ENCODE measurements around the gene SESTD1. TPM values are rescaled to one million over a fixed set of nuclear protein-coding genes. Genes with fewer than 3 reads are reported as not detected.

Gene SESTD1
- total RNA-seq, 4 donors from 2014 or later: 8.0 to 24.1 (median 10.5) TPM

DNA sequence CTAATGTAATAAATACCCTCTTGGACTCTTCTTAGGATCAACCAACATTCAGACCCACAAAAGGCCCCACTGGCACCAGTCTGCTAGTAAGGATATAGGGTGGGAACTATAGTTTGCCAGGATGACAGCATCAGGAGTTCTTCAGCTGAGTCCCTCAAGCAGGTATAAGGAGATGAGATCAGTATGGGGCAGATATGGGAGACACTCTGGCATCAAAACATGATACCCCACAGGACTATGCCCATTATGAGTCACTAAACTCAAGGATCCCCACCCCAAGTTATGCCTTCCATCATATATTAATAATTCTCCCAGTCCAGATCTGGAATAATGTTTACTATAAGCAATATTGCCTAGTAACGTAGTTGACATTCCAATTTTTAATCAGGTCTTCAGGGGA is 131.6 kb downstream of the SESTD1 start:
- DNase-seq (ENCODE audit: low spot score in 2 of 2): no peak
- peaks cover 4% of the 10 kb centered on the region for H3K4me1 ChIP-seq
- H3K27me3 ChIP-seq: no peaks in the 10 kb centered on the region
- H3K36me3 ChIP-seq: peaks cover under 1% of the 10 kb centered on the region
- H3K4me3 ChIP-seq: no peak overlapping the region
- H3K27ac ChIP-seq: no peak overlapping the region
- no peaks in the 10 kb centered on the region for H3K9me3 ChIP-seq
- TF ChIP-seq EP300 (IDR thresholded peaks at IDR 0.05) (no peak), POLR2A (IDR thresholded peaks at IDR 0.05) (no peak), POLR2AphosphoS5 (IDR thresholded peaks at IDR 0.05) (no peak)
- TF ChIP-seq, protein P1, sequence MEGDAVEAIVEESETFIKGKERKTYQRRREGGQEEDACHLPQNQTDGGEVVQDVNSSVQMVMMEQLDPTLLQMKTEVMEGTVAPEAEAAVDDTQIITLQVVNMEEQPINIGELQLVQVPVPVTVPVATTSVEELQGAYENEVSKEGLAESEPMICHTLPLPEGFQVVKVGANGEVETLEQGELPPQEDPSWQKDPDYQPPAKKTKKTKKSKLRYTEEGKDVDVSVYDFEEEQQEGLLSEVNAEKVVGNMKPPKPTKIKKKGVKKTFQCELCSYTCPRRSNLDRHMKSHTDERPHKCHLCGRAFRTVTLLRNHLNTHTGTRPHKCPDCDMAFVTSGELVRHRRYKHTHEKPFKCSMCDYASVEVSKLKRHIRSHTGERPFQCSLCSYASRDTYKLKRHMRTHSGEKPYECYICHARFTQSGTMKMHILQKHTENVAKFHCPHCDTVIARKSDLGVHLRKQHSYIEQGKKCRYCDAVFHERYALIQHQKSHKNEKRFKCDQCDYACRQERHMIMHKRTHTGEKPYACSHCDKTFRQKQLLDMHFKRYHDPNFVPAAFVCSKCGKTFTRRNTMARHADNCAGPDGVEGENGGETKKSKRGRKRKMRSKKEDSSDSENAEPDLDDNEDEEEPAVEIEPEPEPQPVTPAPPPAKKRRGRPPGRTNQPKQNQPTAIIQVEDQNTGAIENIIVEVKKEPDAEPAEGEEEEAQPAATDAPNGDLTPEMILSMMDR (IDR thresholded peaks at IDR 0.05): no peak
- WGBS: 88% methylated on average over 1 of the region's 1 CpG

DNA sequence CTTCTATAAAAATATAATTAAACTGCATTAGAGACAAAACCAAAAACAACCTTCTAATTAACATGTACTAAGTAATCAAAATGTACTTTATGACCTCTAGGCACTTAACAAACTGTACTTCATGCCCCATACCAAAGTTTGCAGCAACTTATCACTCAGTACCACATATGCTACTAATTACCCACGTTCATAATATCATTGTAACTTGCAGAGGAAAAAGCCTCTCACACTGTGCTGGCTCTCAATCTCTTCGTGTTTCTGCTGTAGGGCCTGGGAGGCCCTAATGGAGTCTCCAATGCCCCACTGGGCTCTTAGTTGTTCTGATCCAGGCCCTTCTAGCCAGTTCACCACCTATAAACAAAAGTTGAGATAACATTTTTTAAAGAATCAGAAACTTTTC is 132.6 kb downstream of the SESTD1 start:
- H3K4me3 ChIP-seq: no peak overlapping the region
- H3K27ac ChIP-seq: no peak overlapping the region
- 41% methylated on average over 2 of the region's 2 CpGs for WGBS
- H3K9me3 ChIP-seq: no peaks in the 10 kb centered on the region
- no peaks in the 10 kb centered on the region for H3K4me1 ChIP-seq
- TF ChIP-seq EP300 (IDR thresholded peaks at IDR 0.05): no peak
- TF ChIP-seq, protein P1 (IDR thresholded peaks at IDR 0.05): no peak
- TF ChIP-seq POLR2AphosphoS5 (IDR thresholded peaks at IDR 0.05): no peak
- TF ChIP-seq POLR2A (IDR thresholded peaks at IDR 0.05): no peak
- no peaks in the 10 kb centered on the region for H3K36me3 ChIP-seq
- no peaks in the 10 kb centered on the region for H3K27me3 ChIP-seq
- no peak for DNase-seq (ENCODE audit: low spot score in 2 of 2)

DNA sequence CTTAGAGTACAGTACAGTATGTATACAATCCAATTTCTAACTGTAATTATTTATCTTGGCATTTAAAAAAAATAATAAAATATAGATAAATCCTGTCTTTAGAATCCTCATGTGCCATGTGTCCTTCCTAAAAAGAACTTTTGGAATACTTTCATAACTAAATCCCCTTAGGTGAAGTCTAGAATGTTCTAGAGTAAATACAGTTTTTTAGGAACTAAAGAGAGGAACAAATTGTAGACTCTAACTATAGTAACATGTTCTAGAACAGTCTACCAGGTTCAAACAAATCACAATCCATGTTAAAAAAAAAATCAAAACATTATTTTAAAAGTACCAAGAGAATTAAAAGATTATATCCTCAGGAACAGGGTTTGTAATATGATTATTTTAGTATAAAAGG is 134.1 kb downstream of the SESTD1 start:
- no peak overlapping the region for H3K4me3 ChIP-seq
- no peak for DNase-seq (ENCODE audit: low spot score in 2 of 2)
- H3K36me3 ChIP-seq: no peaks in the 10 kb centered on the region
- H3K9me3 ChIP-seq: no peaks in the 10 kb centered on the region
- H3K27me3 ChIP-seq: no peaks in the 10 kb centered on the region
- no peaks in the 10 kb centered on the region for H3K4me1 ChIP-seq
- no peak for TF ChIP-seq POLR2A (IDR thresholded peaks at IDR 0.05)
- TF ChIP-seq, protein P1 (IDR thresholded peaks at IDR 0.05): no peak
- no peak for TF ChIP-seq POLR2AphosphoS5 (IDR thresholded peaks at IDR 0.05)
- TF ChIP-seq EP300 (IDR thresholded peaks at IDR 0.05): no peak
- no peak overlapping the region for H3K27ac ChIP-seq

DNA sequence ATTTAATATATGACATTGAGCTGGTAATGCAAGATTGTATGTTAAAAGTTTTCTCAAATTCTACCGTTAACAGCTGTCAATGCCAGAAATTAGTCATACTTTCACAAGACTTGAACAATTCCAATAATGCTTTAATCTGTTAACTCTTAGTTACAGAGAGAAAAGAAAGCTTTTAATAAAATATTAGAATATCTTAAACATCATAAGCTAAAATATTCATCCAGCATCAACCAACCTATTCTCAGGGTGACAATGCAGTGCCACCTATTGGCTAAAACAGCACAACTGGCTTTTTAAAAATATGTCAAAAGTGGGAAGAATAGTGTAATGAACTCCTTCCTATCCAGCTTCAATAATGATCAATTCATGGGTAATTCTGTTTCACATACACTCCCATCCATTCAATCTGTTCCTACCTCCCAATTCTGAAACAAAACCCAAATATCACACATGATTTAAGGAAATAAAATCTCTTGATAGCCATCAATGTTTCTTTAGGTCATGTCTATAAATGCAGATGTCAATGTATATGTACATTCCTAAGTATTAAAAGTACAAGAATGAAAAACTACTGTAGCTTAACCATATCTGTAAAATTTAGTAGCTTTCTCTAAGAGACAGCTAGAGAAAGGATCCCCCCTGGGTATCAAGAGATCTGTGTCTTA is 134.9 kb downstream of the SESTD1 start:
- H3K9me3 ChIP-seq: no peaks in the 10 kb centered on the region
- TF ChIP-seq POLR2A (IDR thresholded peaks at IDR 0.05) (no peak), EP300 (IDR thresholded peaks at IDR 0.05) (no peak), POLR2AphosphoS5 (IDR thresholded peaks at IDR 0.05) (no peak)
- TF ChIP-seq, protein P1 (IDR thresholded peaks at IDR 0.05): peak in 1 of 2 donors; percentile 22
- H3K4me3 ChIP-seq: no peak overlapping the region
- no peak overlapping the region for H3K27ac ChIP-seq
- no peaks in the 10 kb centered on the region for H3K36me3 ChIP-seq
- no peaks in the 10 kb centered on the region for H3K27me3 ChIP-seq
- no peak for DNase-seq (ENCODE audit: low spot score in 2 of 2)
- H3K4me1 ChIP-seq: no peaks in the 10 kb centered on the region
- 69% methylated on average over 1 of the region's 1 CpG for WGBS

DNA sequence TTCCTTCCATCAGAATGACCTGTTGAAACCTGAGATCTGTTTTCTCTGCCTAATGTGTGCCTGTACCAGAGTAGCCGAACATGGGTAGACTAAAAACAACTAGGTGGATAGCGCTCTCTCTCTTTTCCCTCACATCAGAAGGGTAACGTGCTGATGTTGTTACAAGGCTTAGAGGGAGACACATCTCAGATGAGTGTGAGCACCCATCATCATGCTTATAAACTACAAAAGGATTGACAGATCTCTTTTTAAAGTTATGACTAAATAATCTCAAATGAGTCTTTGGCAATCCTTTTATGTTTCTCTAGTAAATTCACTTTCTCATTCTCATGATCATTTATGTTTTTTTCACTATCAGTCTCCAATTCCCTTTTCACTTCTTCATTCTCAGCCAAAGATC is 139.2 kb downstream of the SESTD1 start:
- Histone ChIP-seq H3K27ac (no peak overlapping the region), H3K9me3 (no peaks in the 10 kb centered on the region), H3K27me3 (no peaks in the 10 kb centered on the region), H3K4me1 (no peaks in the 10 kb centered on the region), H3K4me3 (no peak overlapping the region), H3K36me3 (peaks cover 6% of the 10 kb centered on the region)
- WGBS: 99% methylated on average over 3 of the region's 3 CpGs
- TF ChIP-seq, protein P1 (IDR thresholded peaks at IDR 0.05): no peak
- TF ChIP-seq POLR2A (IDR thresholded peaks at IDR 0.05) (no peak), EP300 (IDR thresholded peaks at IDR 0.05) (no peak), POLR2AphosphoS5 (IDR thresholded peaks at IDR 0.05) (no peak)
- no peak for DNase-seq (ENCODE audit: low spot score in 2 of 2)
